Fibroblast of the aortic adventitia (primary cell): Measurements from ENCODE around the gene PRSS33. TPM values are rescaled to one million over a fixed set of nuclear protein-coding genes. Genes with fewer than 3 reads are reported as not detected.

Source experiments
- DNase-seq: peaks from one replicate; pipeline ENCODE4 v3.0.0-alpha.2; 2010; ENCODE audit warnings: low read depth
- H3K4me3 ChIP-seq: 2 replicates; pipeline ENCODE4 v1.5.1; 2011; ENCODE audit warnings: low read depth, mild to moderate bottlenecking, control low read depth, low read length, moderate library complexity
- total RNA-seq: library from RNA; depleted of rRNA; stranded (reverse); fragments of >200 nt; gene quantifications from 2 replicates; pipeline ENCODE4 v1.2.3, GENCODE V29; 2012; ENCODE audit warnings: low replicate concordance
- TF ChIP-seq, protein P1 (sequence below): IDR thresholded peaks from 2 replicates; pipeline ENCODE4 v1.5.1; 2011; ENCODE audit warnings: mild to moderate bottlenecking, low read length, control low read depth, inconsistent platforms; ENCODE audit not compliant: insufficient read depth

PRSS33 gene
- total RNA-seq, 1 donor: not detected

DNA sequence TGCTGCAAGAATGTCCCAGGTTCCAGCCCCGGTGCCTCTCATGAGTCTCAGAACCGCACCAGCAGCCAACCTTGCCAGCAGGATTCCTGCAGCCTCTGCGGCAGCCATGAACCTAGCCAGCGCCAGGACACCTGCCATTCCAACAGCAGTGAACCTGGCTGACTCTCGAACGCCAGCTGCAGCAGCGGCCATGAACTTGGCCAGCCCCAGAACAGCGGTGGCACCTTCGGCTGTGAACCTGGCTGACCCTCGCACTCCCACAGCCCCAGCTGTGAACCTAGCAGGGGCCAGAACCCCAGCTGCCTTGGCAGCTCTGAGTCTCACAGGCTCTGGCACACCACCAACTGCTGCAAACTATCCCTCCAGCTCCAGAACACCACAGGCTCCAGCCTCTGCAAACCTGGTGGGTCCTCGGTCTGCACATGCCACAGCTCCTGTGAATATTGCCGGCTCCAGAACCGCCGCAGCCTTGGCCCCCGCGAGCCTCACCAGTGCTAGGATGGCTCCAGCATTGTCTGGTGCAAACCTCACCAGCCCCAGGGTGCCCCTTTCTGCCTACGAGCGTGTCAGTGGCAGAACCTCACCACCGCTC, 20.1 kb downstream of the PRSS33 start:
- DNase-seq: no peak
- TF ChIP-seq, protein P1, sequence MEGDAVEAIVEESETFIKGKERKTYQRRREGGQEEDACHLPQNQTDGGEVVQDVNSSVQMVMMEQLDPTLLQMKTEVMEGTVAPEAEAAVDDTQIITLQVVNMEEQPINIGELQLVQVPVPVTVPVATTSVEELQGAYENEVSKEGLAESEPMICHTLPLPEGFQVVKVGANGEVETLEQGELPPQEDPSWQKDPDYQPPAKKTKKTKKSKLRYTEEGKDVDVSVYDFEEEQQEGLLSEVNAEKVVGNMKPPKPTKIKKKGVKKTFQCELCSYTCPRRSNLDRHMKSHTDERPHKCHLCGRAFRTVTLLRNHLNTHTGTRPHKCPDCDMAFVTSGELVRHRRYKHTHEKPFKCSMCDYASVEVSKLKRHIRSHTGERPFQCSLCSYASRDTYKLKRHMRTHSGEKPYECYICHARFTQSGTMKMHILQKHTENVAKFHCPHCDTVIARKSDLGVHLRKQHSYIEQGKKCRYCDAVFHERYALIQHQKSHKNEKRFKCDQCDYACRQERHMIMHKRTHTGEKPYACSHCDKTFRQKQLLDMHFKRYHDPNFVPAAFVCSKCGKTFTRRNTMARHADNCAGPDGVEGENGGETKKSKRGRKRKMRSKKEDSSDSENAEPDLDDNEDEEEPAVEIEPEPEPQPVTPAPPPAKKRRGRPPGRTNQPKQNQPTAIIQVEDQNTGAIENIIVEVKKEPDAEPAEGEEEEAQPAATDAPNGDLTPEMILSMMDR: no peak

DNA sequence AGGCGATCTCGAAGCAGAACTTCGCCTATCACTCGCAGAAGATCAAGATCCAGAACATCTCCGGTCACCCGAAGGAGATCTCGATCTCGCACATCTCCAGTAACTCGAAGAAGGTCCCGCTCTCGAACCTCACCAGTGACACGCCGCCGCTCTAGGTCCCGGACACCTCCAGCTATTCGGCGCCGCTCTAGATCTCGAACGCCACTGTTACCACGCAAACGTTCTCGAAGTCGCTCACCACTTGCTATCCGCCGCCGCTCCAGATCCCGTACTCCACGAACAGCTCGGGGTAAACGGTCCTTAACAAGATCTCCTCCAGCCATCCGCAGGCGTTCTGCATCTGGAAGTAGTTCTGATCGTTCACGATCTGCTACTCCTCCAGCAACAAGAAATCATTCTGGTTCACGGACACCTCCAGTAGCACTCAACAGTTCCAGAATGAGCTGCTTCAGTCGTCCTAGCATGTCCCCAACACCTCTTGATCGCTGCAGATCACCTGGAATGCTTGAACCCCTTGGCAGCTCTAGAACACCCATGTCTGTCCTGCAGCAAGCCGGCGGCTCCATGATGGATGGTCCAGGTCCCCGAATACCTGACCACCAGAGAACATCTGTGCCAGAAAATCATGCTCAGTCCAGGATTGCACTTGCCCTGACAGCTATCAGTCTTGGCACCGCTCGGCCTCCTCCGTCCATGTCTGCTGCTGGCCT, 20.8 kb downstream of the PRSS33 start:
- DNase-seq: no peak
- H3K4me3 ChIP-seq: no peak overlapping the region
- TF ChIP-seq, protein P1: no peak

More for the DNA sequence above, 20.1 kb downstream of the PRSS33 start:
- H3K4me3 ChIP-seq: no peak overlapping the region

DNA sequence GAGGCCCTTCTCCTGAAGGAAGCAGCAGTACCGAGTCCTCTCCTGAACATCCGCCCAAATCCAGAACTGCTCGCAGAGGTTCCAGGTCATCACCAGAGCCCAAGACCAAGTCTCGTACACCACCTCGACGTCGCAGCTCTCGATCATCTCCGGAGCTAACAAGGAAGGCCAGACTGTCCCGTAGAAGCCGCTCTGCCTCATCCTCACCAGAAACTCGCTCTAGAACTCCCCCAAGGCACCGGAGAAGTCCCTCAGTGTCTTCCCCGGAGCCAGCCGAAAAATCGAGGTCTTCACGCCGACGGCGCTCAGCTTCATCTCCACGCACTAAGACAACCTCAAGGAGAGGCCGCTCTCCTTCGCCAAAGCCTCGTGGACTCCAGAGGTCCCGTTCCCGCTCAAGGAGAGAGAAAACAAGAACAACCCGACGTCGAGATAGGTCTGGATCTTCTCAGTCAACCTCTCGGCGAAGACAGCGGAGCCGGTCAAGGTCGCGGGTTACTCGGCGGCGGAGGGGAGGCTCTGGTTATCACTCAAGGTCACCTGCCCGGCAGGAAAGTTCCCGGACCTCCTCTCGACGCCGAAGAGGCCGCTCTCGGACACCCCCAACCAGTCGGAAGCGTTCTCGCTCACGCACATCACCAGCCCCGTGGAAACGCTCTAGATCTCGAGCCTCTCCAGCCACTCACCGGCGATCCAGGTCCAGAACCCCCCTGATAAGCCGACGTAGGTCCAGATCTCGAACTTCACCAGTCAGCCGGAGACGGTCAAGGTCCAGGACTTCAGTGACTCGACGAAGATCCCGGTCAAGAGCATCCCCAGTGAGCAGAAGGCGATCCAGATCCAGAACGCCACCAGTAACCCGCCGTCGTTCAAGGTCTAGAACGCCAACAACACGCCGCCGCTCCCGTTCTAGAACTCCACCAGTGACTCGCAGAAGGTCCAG, 21.6 kb downstream of the PRSS33 start:
- no peak for DNase-seq
- TF ChIP-seq, protein P1: no peak
- H3K4me3 ChIP-seq: no peak overlapping the region

DNA sequence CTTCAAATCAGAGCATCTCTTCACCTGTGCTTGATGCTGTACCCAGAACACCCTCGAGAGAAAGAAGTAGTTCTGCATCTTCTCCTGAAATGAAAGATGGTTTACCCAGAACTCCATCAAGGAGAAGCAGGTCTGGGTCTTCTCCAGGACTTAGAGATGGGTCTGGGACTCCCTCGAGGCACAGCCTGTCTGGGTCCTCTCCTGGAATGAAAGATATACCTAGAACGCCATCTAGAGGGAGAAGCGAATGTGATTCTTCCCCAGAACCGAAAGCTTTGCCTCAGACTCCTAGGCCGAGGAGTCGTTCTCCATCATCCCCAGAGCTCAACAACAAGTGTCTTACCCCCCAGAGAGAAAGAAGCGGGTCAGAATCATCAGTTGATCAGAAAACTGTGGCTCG, 22.6 kb downstream of the PRSS33 start:
- TF ChIP-seq, protein P1: no peak
- DNase-seq: no peak
- no peak overlapping the region for H3K4me3 ChIP-seq

DNA sequence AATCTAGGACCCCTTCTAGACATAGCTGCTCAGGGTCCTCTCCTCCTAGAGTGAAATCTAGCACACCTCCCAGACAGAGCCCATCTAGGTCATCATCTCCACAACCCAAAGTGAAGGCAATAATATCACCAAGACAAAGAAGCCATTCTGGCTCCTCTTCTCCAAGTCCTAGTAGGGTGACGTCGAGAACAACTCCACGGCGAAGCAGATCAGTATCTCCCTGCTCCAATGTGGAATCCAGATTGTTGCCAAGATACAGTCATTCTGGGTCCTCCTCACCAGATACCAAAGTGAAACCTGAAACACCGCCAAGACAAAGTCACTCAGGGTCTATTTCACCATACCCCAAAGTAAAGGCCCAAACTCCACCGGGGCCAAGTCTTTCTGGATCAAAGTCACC, 24.2 kb downstream of the PRSS33 start:
- no peak overlapping the region for H3K4me3 ChIP-seq
- no peak for DNase-seq
- TF ChIP-seq, protein P1: no peak

DNA sequence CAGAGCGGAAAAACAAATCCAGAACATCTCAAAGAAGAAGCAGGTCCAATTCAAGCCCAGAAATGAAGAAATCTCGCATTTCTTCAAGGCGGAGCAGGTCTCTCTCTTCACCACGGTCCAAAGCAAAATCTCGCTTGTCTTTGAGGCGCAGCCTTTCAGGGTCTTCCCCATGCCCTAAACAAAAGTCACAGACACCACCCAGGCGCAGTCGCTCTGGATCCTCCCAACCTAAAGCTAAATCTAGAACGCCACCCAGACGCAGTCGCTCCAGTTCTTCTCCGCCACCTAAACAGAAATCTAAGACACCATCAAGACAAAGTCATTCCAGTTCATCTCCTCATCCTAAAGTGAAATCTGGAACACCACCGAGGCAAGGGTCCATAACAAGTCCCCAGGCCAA, 24.6 kb downstream of the PRSS33 start:
- TF ChIP-seq, protein P1: no peak
- H3K4me3 ChIP-seq: no peak overlapping the region
- DNase-seq: no peak
